HG03460 (cell line): Measurements from ENCODE around the gene NOTCH1.

Experiments
- ATAC-seq: cut with Tn5 transposase; IDR thresholded peaks from one replicate; pipeline ENCODE4 v1.9.1; 2021; ENCODE audit not compliant: unreplicated experiment

The NOTCH1 gene

DNA sequence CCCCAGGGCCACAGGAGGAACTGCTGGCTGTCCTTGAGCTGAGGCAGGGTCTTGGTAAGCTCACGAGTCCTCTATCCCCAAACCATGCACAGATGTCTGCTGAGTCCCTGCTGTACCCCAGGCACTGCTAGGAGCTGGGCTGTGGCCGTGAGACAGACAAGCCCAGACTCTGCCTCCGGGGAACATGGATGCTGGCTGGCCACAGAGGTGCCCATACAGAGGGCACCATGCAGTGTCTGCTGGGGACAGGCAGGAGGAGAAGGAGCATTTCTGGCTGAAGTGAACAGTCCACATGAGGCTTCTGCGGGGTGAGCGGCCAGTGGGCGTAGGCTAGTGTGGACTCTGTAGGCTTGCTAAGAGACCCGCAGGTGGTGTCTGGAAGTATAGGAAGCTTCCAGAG, 58.2 kb downstream of the NOTCH1 start:
- ATAC-seq = no peak

DNA sequence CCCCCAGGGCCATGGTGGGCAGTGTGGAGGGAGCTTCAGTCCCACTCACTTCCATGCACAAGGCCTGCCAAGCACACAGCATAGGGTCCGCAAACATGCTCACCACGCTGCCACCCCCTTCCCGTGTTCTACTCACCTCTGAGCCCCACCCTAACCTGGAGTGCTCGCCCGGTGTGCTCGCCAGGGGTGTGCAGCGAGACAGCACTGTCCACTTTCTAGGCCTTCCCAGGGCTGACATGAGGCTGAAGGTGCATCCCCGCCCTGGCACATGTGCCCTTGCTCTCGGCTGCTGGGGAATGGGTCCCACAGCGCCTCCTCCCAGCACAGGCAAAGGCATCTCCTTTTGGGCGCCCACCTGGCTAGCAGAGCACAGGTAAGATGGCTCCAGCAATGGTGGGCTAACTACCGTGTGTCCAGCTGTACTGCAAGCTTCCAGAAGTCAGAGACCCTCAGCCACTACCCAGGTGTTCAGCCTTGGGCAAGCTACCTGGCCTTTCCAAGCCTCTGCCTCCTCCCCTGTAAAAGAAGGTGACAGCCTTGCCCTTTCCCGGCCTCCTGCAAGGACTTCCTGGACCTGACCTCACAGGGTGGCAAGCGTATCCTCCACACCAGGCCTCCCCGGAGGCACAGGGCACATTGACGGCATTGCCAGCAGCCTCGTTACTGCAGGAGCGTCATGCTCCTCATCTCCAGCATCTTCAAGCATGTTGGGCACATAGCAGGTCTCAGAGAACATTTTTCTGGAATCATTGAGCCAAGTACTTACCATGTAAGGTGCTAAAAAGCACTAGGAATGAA, 58.8 kb downstream of the NOTCH1 start:
- ATAC-seq = no peak

DNA sequence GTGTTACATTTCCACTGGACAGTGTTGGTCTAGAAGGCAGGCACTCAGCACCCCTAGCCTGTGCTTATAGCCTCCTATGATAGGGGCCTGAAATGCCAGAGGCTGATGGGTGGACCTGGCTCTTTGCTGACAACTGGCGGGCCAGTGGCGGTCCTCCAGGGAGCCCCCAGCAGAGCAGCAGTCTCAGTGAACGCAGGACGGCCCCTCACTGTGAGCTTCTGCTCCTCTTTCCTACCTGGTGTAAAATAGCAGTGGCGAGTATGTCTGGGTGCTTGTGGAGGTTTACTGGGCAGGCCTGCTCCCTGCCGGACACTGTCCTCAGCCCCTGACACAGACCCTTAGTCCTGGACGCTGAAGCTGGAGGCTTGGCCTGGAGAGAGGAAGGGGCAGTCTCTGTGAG, 59.7 kb downstream of the NOTCH1 start:
- no peak for ATAC-seq

DNA sequence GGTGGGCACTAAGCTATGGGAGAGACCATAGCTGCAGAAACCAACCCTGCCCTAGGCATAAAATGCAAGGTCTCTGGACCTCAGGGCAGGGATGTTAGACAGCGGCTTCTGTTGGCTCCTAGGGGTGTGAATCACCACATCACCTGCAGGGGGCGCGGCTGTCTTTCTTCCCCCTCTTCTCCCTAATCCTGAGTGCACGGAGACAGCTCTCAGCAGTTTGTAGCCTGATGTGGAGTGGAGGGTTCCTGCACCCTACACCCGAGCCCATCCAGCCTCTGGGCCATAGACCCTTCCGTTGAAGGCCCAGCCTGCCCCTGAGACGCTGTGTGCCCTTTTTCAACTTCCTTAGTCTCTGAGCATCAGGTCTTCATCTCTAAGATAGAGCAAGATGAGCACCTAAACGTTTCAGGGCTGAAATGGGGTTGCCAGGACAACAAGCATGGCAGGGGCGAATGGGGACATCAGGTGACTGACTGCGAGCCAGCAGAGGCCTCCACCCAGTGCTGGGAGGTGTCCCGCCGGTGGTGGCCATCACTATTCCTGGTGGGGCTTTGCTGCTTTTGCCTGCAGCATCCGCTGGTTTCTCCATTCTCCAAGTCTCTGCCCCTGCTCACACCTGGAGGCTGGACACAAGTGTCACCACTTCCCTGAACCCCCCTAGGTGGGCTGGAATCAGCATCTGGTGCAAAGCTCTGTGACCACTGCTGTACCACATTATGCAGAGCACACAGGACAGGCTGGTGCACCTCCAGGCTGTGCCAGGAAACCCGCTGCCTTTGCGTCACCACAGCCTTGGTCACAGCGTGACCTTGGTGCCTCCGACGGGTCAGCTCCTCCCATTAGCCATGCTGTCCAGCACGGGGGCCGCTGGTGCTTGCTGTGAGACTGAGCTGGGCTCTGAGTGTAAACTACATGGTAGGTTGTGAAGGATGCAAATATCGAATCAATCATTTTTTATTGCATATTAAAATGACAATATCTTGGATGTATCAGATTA, 60.5 kb downstream of the NOTCH1 start:
- no peak for ATAC-seq

DNA sequence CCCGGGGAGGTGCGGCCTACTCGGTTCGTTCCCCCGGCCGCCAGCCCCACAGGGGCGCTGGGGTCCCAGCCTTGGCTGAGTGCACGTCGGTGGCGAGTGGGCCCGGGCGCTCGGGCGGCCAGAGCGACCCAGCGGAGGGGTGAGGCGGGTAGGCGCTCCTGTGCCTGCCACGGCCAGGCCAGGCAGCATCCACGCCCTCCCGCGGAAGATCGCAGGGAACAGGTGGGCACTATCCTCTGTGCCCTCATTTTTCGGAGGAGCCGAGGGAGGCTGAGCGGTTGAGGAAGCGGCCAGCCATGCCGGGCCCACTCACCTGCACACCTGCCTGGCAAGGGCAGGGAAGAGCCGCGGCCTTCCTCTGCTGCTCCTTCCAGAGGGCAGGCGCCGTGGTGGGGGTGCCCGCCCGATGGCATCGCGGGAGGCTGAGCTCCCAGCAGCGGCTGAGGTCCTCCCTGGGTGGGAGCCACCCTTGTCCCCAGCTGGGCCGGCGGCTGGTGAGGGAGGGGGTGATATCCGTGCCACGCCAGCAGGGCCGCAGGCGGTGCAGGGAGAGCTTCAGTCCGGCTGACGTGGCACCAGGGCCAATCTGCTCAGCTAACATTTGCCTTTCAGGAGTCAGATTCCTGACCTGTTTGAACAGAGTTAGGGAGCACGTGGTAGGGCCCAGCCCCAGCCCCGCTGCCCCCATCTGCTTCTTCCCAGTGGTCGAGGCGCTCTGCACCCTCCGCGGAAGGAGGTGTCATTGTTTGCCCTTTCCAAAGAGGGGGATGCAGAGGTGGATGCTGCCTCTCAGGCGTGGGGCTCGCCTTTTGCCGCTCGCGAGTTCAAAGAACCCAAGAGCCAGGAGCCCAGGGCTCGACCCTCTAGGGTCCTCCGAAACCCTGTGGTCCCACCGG, 61.4 kb downstream of the NOTCH1 start:
- no peak for ATAC-seq

DNA sequence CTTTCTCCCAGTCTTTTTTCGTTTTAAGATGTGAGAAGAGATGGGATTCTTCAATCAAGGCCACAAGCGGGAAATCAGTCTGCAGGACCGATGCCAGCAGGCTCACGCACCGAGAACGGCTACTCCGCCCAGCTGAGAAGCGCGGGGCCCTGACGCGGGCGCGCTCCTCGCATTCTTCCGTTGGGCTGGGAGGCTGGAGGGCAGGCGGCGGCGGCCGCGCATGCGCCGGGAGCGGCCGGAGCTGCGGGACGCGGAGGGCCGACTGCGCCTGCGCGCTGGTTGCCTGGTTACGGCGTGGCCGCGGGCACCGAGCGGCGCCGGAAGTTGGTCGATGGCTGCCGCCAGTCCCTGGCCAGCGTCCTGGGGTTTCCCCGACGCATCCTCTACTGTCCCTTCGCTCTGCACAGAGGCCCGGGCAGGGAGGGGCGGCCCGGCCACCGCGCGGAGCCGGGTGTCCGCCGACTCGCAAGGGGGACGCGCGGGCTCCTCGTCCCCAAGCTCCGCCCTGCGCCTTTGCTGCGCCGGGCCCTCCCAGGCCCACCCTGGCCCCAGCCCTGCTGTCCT, 62.2 kb downstream of the NOTCH1 start:
- peak; percentile 49 for ATAC-seq

DNA sequence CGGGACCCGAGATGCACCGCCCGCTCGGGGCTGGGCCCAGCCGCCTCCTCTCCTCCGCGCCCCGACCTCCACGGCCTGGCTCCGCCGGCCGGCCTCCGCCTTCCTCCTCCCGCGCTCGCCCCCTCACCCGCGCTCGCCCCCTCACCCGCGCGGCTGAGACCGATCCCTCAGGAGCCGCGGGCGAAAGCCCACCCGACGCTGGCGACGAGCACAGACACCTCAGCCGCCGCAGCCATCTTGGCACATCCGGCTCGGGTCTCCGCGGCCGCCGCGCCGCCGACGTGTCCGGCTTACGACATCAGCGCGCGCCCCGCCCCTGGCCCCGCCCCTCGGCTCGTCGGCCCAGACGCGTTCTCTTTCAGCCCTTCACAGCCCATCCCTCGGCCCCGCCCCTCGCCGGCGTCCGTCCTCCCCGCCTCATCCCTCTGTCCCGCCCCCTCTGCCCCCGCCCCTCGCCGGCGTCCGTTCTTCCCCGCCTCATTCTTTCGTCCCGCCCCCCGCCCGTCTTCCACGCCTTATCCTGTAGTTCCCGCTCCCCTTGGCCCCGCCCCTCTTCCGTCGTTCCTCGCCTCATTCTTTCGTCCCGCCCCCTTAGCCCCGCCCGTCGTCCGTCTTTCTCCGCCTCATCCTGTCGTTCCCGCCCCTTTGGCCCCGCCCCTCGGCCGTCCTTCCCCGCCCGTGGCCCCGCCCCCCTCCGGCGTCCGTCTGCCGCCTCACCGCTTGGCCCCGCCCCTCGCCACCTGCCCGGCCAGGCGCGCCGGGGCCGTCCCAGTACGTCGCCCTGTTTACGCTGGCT, 62.9 kb downstream of the NOTCH1 start, which contains the start of gene SEC16A:
SEC16A (minus strand) TSS at position 248 of the 796 bp plus-strand sequence. CDS start 5,425 bp downstream, outside the sequence.
- ATAC-seq = peak; percentile 53

DNA sequence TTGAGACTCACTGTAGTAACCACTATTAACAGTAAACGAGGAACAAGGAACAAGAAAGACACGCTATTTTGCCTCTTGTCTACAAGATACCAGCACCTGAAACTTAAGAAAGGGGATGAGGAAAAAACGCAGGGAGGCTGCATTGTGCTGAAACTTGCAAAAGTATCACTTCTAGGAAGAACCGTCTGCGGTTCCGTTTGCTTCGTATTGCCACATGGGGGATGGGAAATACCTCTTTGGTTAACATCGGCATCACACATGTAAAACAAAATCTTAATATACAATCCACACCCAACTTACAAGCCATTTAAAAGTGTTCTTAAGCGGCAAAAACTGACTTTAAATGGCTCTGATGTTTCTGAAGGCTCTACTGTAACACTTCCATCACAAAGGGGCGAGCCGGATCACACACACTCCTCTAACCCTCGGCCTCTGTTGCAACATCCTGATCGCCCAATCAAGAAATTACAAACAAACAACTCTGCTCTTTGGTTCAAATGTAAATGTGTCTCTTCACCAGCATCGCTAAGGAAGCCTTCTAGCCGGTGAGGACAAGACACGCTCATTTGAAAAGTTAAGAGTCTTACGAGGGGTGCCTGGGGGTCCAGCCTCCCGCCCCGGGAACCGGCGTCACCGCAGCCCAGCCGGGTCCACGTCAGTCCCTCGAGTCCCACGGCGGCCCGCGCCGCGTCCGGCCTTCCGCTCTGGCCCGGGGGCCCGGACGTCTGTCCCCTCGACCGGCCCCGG, 63.6 kb downstream of the NOTCH1 start:
- no peak for ATAC-seq

DNA sequence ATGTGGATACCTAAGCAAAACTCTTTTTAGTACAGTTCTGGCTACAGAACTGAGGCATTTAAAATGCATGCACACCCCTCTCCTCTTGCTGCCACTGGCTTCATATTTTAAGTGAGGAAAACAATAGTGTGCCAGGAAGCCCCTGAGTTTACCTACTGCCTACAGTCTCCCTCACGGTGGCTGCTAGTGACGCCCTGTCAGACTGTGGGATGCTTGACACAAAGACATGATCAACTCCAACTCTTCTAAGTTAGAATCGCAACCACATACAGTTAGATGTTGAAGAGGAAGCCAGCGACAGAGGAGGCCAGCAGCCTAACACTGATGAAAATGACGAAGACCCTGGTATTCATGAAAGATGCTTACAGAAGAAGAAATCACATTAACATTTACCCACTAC, 64.3 kb downstream of the NOTCH1 start:
- ATAC-seq = no peak

DNA sequence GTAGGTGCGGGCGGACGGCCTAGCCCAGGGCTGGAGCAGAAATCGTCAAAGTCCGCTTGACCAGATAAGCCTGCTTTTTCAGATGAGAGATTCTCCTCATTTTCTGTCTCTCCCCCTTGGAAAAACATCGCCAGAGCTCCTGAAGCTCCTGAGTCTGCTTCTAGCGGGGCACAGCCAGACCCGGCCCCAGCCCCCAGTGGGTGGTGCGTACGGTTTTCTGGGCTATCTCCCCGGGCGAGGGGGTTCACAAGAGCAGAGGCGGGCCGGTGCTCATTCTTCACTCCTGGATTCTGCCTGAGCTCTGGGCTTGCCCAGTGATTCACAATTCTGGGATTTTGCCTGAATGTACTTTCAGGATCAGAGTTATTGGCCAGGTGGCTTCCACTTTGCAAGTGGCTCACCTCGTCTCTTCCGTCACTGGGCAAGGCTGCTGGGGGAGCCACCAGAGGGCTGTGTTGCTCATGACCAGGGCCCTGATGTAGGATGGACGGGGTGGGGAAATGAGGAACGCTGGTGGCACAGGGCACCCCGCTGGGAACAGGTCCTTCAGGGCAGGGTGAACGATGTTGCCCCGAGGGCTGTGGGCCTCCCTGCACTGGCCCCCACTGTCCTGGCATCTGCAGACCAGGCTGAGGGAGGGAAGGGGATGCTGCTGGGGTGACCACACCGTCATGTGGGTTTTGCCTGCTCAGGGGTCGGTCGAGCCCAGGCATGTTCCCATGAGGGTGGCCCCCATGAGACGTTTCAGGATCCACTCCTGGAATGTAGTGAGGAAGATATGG, 69.3 kb downstream of the NOTCH1 start:
- ATAC-seq = no peak

DNA sequence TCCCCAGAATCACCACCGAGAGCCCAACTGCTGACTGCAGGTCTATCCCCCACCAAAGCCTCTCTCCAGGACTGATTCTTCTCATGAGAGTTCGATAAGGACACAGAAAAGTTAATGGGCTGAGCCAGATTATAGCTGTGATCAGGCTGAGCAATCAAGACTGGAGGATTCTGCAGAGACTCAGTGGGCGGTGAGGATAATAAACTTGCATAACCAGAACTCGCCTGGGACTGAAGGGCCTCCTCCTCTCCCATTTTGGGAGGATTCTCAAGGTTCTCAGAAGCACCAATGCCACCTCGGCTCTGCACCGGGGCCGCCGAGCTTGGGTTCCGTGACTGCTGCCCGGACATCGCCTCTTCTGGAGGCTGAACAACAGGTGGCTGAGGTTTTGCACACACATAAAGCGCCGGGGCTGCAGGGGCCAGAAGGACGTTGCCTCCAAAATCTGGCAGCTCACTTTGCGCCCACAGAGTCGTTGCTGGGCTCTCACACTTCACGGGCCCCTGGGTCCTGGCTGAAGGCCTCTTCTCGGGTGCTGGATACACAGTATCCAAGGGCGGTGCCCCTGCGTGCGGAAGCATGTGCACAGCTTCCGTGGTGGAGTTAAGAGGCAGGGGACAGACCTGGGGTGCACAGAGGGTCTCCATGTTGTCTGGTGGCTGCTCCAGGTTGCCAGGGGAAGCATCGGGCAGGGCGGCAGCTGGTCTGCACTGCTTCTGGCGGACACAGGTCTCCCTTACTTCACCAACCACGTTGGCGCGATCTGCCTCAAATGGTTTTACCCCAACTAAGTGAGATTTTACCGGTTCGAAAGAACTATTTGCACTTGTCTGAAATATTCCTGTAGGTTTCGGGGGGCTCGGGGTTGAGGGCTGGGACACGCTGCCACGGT, 70.6 kb downstream of the NOTCH1 start:
- ATAC-seq = no peak

DNA sequence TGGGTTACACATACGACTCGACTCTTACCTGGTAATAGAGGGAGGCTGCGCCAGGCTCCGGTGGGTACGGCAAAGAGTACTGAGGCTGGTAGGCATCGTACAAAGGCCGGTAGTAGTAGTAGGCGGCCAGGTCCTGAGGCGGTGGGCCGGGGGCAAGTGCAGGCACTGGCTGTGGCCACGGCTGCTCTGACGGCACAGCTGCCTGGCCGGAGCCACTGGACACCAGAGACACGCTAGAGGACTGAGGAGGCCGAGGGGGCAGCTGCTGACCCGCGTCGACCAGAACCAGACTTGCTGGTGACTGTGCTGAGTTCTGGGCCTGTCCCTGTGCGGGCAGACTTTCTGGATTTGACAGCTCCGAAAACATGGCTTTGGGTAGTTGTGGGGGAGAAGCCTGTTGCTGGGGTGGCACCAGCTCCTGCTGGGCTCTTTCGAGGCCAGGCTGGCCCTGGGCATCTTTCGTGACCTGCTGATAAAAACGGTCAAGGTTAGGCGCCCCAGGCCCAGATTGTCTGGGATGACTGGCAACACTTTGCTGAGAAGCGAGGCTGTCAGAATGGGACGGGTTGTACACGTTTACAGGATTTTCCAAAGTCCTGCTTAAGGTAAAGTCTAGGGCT, 71.7 kb downstream of the NOTCH1 start:
- ATAC-seq = no peak

DNA sequence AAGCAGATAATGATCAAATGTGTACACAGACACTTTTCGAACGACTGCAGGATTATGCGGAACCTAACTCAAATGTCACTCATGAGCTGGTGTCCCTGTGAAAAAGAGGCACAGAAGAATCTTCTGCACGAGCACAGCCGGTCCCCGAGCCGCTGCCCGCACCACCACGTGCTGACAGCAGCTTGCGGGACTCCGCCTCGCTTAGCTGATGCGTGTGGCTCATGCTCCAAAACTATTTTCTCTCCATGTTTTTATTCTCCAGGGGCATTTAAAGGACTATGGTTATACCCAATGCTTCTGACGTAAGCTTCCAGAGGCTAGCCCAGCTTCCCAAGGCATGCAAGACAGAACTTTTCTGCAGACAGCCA, 72.5 kb downstream of the NOTCH1 start:
- ATAC-seq = no peak

DNA sequence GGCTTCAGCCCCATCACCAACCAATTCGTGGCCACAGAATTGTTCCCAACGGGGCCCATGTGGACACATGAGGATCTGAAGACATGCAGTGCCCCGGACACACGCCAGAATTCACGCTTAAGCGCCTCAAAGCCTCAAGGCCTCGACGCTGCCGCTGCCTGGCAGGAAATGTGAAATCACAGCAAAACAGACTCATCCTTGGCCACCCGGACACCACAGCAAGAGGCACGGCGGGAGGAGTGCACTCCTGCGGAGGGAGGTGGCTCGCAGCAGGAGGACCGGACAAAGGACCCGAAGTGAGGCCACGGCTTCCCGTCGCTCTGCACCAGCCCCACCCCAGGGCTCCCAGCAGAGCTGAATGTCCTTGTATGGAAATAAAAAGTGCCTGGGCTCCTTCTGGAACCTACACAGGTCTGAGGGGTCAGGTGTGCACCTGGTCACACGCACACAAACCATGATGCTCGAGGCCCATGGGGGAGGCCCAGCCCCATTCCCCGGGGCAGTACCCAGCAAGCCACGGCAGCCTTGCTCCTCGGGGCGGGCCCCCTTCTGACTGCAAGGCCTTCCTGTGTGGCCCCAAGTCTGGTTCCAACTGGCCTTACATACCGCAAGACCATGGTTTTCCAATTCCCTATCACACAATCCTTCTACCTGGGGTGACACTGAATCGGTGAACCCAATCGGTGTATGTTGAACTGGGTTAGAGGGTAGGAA, 73.1 kb downstream of the NOTCH1 start:
- ATAC-seq = no peak

DNA sequence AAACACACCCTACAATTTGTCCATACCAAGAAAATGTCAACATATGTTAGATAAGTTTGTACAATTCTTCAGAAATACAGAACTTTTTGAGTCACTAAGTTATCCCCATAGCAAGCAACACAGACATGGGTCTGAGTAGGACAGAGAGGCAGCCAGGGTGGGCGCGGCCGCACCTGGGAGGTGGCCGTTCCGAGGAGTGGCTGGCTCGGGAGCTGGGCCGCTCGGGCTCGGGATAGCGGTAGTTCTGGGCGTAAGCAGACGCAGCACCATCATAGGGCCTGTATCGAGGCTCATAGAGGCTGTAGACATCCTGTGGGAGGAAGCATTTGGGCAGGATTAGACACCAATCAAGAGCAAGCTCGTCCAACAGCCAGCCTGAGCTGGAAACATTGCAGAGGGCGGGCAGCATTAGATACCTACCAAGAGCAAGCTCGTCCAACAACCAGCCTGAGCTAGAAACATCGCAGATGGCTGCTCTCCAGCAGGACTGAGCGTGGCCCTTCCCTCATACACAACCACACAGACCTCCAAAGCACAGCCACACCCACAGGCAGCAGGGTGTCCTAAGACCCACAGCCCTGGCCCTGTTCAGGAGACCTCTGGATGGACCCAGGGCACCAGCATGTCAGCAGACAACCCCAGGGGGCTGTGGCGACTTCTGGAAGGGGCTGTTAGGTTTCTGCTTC, 73.9 kb downstream of the NOTCH1 start:
- ATAC-seq = no peak
